ENCODE measurements around the gene G6PC2.

Gene G6PC2

GRCh38 chr2:168941297-168941696 lies 40.2 kb downstream of the G6PC2 start (continued):
- TF ChIP-seq, protein P1, sequence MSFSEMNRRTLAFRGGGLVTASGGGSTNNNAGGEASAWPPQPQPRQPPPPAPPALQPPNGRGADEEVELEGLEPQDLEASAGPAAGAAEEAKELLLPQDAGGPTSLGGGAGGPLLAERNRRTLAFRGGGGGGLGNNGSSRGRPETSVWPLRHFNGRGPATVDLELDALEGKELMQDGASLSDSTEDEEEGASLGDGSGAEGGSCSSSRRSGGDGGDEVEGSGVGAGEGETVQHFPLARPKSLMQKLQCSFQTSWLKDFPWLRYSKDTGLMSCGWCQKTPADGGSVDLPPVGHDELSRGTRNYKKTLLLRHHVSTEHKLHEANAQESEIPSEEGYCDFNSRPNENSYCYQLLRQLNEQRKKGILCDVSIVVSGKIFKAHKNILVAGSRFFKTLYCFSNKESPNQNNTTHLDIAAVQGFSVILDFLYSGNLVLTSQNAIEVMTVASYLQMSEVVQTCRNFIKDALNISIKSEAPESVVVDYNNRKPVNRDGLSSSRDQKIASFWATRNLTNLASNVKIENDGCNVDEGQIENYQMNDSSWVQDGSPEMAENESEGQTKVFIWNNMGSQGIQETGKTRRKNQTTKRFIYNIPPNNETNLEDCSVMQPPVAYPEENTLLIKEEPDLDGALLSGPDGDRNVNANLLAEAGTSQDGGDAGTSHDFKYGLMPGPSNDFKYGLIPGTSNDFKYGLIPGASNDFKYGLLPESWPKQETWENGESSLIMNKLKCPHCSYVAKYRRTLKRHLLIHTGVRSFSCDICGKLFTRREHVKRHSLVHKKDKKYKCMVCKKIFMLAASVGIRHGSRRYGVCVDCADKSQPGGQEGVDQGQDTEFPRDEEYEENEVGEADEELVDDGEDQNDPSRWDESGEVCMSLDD (tag by site-specific recombination; IDR thresholded peaks at IDR 0.05): no peak
- TF ChIP-seq ZNF776 (tag by site-specific recombination; IDR thresholded peaks at IDR 0.05; ENCODE audit: borderline replicate concordance) (no peak), ZNF677 (tag by site-specific recombination; IDR thresholded peaks at IDR 0.05) (no peak), ZNF785 (tag by site-specific recombination; IDR thresholded peaks at IDR 0.05) (no peak), GFI1B (tag by site-specific recombination; IDR thresholded peaks at IDR 0.05) (no peak), FEZF1 (tag by site-specific recombination; IDR thresholded peaks at IDR 0.05) (no peak), HOXA7 (CRISPR knock-in tag; IDR thresholded peaks at IDR 0.05; ENCODE audit: borderline replicate concordance) (no peak)
- TF ChIP-seq, protein P2, sequence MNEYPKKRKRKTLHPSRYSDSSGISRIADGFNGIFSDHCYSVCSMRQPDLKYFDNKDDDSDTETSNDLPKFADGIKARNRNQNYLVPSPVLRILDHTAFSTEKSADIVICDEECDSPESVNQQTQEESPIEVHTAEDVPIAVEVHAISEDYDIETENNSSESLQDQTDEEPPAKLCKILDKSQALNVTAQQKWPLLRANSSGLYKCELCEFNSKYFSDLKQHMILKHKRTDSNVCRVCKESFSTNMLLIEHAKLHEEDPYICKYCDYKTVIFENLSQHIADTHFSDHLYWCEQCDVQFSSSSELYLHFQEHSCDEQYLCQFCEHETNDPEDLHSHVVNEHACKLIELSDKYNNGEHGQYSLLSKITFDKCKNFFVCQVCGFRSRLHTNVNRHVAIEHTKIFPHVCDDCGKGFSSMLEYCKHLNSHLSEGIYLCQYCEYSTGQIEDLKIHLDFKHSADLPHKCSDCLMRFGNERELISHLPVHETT (tag by site-specific recombination; IDR thresholded peaks at IDR 0.05): no peak

GRCh38 chr2:168944065-168944464 lies 43.0 kb downstream of the G6PC2 start:
- H3K4me3 ChIP-seq (ENCODE audit: low read depth, low read length): no peak overlapping the region
- no peak overlapping the region for H3K27ac ChIP-seq (ENCODE audit: extremely low read depth, low read depth, low read length)
- ChIA-PET POLR2A (no interaction called here), CTCF (interaction anchor here (0.7 to 1.1 kb wide), 3 partner anchors 192 to 278 kb away, joined by 3 to 4 read pairs (median 3); no protein-coding TSS in a partner anchor)
- TF ChIP-seq SETDB1 (IDR thresholded peaks at IDR 0.05; ENCODE audit: insufficient read length, low read length): no peak
- no peak for TF ChIP-seq ZNF560 (tag by site-specific recombination; IDR thresholded peaks at IDR 0.05; ENCODE audit: borderline replicate concordance)
- no peak for TF ChIP-seq ZFP3 (tag by site-specific recombination; IDR thresholded peaks at IDR 0.05; ENCODE audit: low read depth)
- no peak for TF ChIP-seq ZNF785 (tag by site-specific recombination; IDR thresholded peaks at IDR 0.05)
- no peak for TF ChIP-seq AEBP2 (tag by site-specific recombination; IDR thresholded peaks at IDR 0.05; ENCODE audit: borderline replicate concordance)
- no peak for TF ChIP-seq ZNF175 (tag by site-specific recombination; IDR thresholded peaks at IDR 0.05)
- no peak for TF ChIP-seq ZNF501 (tag by site-specific recombination; IDR thresholded peaks at IDR 0.05)
- no peak for TF ChIP-seq WT1 (tag by site-specific recombination; IDR thresholded peaks at IDR 0.05)
- no peak for TF ChIP-seq ZNF19 (tag by site-specific recombination; IDR thresholded peaks at IDR 0.05; ENCODE audit: low read depth)
- no peak for TF ChIP-seq ZNF513 (tag by site-specific recombination; IDR thresholded peaks at IDR 0.05)
- no peak for TF ChIP-seq MYNN (tag by site-specific recombination; IDR thresholded peaks at IDR 0.05; ENCODE audit: borderline replicate concordance)
- no peak for TF ChIP-seq ZNF776 (tag by site-specific recombination; IDR thresholded peaks at IDR 0.05; ENCODE audit: borderline replicate concordance)
- TF ChIP-seq ZNF768 (tag by site-specific recombination; IDR thresholded peaks at IDR 0.05): no peak
- TF ChIP-seq, protein P3, sequence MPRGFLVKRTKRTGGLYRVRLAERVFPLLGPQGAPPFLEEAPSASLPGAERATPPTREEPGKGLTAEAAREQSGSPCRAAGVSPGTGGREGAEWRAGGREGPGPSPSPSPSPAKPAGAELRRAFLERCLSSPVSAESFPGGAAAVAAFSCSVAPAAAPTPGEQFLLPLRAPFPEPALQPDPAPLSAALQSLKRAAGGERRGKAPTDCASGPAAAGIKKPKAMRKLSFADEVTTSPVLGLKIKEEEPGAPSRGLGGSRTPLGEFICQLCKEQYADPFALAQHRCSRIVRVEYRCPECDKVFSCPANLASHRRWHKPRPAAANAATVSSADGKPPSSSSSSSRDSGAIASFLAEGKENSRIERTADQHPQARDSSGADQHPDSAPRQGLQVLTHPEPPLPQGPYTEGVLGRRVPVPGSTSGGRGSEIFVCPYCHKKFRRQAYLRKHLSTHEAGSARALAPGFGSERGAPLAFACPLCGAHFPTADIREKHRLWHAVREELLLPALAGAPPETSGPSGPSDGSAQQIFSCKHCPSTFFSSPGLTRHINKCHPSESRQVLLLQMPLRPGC (tag by site-specific recombination; IDR thresholded peaks at IDR 0.05): no peak
- no peaks in the 10 kb centered on the region for H3K9me3 ChIP-seq (ENCODE audit: control insufficient read depth, insufficient read depth, low read depth, low read length)
- H3K36me3 ChIP-seq (ENCODE audit: control insufficient read depth in 2 of 2, insufficient read depth in 1 of 2, low read length in 2 of 2): no peaks in the 10 kb centered on the region
- H3K4me1 ChIP-seq (ENCODE audit: control insufficient read depth, insufficient read depth, low read length): no peaks in the 10 kb centered on the region

All from HEK293 (cell line).